22Rv1 (cell line): ENCODE data around the gene AGL.

Experiments used
- H3K27ac ChIP-seq: fragments of 450-650 bp; 2 replicates; pipeline ENCODE4 v1.5.1; 2017
- CTCF ChIP-seq: fragments of 450-650 bp; IDR thresholded peaks from 2 replicates; pipeline ENCODE4 v1.5.1; 2017; ENCODE audit warnings: mild to moderate bottlenecking
- ZFX ChIP-seq: fragments of 450-650 bp; IDR thresholded peaks from 2 replicates; pipeline ENCODE4 v1.6.1; 2017; ENCODE audit warnings: antibody characterized with exemption, borderline replicate concordance

The AGL gene

GRCh38 chr1:99934801-99935200 lies 84.6 kb downstream of the AGL start:
- no peak for TF ChIP-seq ZFX
- no peak for TF ChIP-seq CTCF
- no peak overlapping the region for H3K27ac ChIP-seq

GRCh38 chr1:99935534-99935933 lies 85.4 kb downstream of the AGL start:
- no peak overlapping the region for H3K27ac ChIP-seq
- TF ChIP-seq CTCF, result no peak
- TF ChIP-seq ZFX, result no peak

GRCh38 chr1:99936071-99936470 lies 85.9 kb downstream of the AGL start:
- TF ChIP-seq ZFX (no peak), CTCF (no peak)
- no peak overlapping the region for H3K27ac ChIP-seq

- TF ChIP-seq CTCF (no peak), ZFX (no peak)
- H3K27ac ChIP-seq, result no peak overlapping the region
Observed at GRCh38 chr1:99942723-99943122, 92.6 kb downstream of the AGL start.

- no peak for TF ChIP-seq ZFX
- no peak for TF ChIP-seq CTCF
- no peak overlapping the region for H3K27ac ChIP-seq
Observed at GRCh38 chr1:99943223-99943794, 93.1 kb downstream of the AGL start.

- H3K27ac ChIP-seq, result no peak overlapping the region
- no peak for TF ChIP-seq CTCF
- TF ChIP-seq ZFX, result no peak
Observed at GRCh38 chr1:99944192-99944591, 94.0 kb downstream of the AGL start.

GRCh38 chr1:99945174-99945573 lies 95.0 kb downstream of the AGL start:
- H3K27ac ChIP-seq, result no peak overlapping the region
- TF ChIP-seq CTCF (no peak), ZFX (no peak)
